Kidney (tissue), 14 donors: ENCODE results near the gene TBX10. TPM values are rescaled to one million over a fixed set of nuclear protein-coding genes. Genes with fewer than 3 reads are reported as not detected.

ENCODE experiments used
- DNase-seq, 5 donors: peaks; one replicate each; pipeline ENCODE4 v3.0.0-alpha.2; 2013 to 2020
- FAIRE-seq: peaks from 2 replicates; lab custom pipeline; 2012; peaks lifted over from hg19 to GRCh38; lab: Jason Lieb, UNC
- H3K27ac ChIP-seq, 2 donors: one replicate each; pipeline ENCODE4 v1.7.0; 2013; ENCODE audit warnings: low read depth in 2 of 2, low read length in 2 of 2, inconsistent platforms in 1 of 2
- H3K27me3 ChIP-seq: one replicate; pipeline ENCODE4 v1.7.1; 2013; ENCODE audit warnings: low read length, inconsistent platforms; ENCODE audit not compliant: control insufficient read depth, insufficient read depth
- H3K36me3 ChIP-seq, 3 donors: one replicate each; pipeline versions ENCODE4 v1.7.0 to v1.7.1; 2013; ENCODE audit warnings: low read length in 3 of 3, control low read depth in 1 of 3, inconsistent platforms in 1 of 3; ENCODE audit not compliant: insufficient read depth in 3 of 3, control insufficient read depth in 2 of 3
- H3K4me1 ChIP-seq, 3 donors: one replicate each; pipeline versions ENCODE4 v1.7.0 to v1.7.1; 2013; ENCODE audit warnings: low read length in 3 of 3, inconsistent platforms in 1 of 3, low read depth in 1 of 3; ENCODE audit not compliant: control insufficient read depth in 2 of 3, insufficient read depth in 2 of 3
- H3K4me3 ChIP-seq, 3 donors: one replicate each; pipeline versions ENCODE4 v1.7.0 to v1.8.1; 2013; ENCODE audit warnings: low read length in 3 of 3, control low read depth in 1 of 3, inconsistent platforms in 1 of 3
- H3K9ac ChIP-seq, 3 donors: one replicate each; pipeline versions ENCODE4 v1.7.0 to v1.7.1; 2013; ENCODE audit warnings: low read length in 3 of 3, control low read depth in 1 of 3, inconsistent platforms in 1 of 3
- H3K9me3 ChIP-seq, 3 donors: one replicate each; pipeline versions ENCODE4 v1.7.0 to v1.7.1; 2013; ENCODE audit warnings: low read length in 3 of 3, control low read depth in 1 of 3, inconsistent platforms in 1 of 3; ENCODE audit not compliant: control insufficient read depth in 2 of 3, insufficient read depth in 1 of 3
- intact Hi-C: fragments of 100-400 bp; cut with DNase I; formaldehyde crosslinking; loops from one replicate; pipeline ENCODE4 v1.11.1; 2022
- polyA plus RNA-seq: library from polyadenylated mRNA; stranded (reverse); fragments of 350-450 nt; fragmentation: Illumina TruSeq; extraction: RNeasy Lipid Tissue Mini Kit (QIAGEN cat#74804); gene quantifications from one replicate; pipeline ENCODE4 v1.2.3, GENCODE V29; 2014; ENCODE audit warnings: low read depth, low replicate concordance; ENCODE audit not compliant: insufficient read depth
- total RNA-seq: library from RNA; stranded (reverse); fragmentation: NEBNext Ultra II Directional; extraction: Animal tissue kit (Norgen Biotek cat#: 25700); gene quantifications from one replicate; pipeline ENCODE4 v1.2.1, GENCODE V29; 2021
- TF ChIP-seq, protein P1 (sequence below): IDR thresholded peaks from 3 replicates; pipeline ENCODE4 v1.5.1; 2012; ENCODE audit warnings: mild to moderate bottlenecking, moderate library complexity, borderline replicate concordance; ENCODE audit not compliant: insufficient read depth; ENCODE audit errors: extremely low read depth
- donor health status: control.
- donor health status: control.
- donor health status: control.
- donor health status: control.
- donor health status: control.
- donor health status: DM: yes; HTN: yes; CAD: no.
- donor health status: Normal renal cell carcinoma (clear cell type).

TBX10 gene
- total and polyA plus RNA-seq, 2 donors from 2014 or later, result not detected

- Histone ChIP-seq H3K4me1 (peaks cover 0 to 9% (median 0%) of the 10 kb centered on the region in 3 donors), H3K36me3 (no peaks in the 10 kb centered on the region), H3K27ac (no peak overlapping the region), H3K27me3 (no peaks in the 10 kb centered on the region), H3K9ac (no peak overlapping the region), H3K4me3 (no peak overlapping the region), H3K9me3 (no peaks in the 10 kb centered on the region)
- DNase-seq, result no peak
- TF ChIP-seq, protein P1, sequence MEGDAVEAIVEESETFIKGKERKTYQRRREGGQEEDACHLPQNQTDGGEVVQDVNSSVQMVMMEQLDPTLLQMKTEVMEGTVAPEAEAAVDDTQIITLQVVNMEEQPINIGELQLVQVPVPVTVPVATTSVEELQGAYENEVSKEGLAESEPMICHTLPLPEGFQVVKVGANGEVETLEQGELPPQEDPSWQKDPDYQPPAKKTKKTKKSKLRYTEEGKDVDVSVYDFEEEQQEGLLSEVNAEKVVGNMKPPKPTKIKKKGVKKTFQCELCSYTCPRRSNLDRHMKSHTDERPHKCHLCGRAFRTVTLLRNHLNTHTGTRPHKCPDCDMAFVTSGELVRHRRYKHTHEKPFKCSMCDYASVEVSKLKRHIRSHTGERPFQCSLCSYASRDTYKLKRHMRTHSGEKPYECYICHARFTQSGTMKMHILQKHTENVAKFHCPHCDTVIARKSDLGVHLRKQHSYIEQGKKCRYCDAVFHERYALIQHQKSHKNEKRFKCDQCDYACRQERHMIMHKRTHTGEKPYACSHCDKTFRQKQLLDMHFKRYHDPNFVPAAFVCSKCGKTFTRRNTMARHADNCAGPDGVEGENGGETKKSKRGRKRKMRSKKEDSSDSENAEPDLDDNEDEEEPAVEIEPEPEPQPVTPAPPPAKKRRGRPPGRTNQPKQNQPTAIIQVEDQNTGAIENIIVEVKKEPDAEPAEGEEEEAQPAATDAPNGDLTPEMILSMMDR, result no peak
- FAIRE-seq, result no peak
- intact Hi-C loops, result no loop called here
Observed at GRCh38 chr11:67673902-67674301, 34.3 kb upstream of the TBX10 start.

- intact Hi-C loops, result no loop called here
Observed at GRCh38 chr11:67673358-67673757, 33.8 kb upstream of the TBX10 start.

DNA sequence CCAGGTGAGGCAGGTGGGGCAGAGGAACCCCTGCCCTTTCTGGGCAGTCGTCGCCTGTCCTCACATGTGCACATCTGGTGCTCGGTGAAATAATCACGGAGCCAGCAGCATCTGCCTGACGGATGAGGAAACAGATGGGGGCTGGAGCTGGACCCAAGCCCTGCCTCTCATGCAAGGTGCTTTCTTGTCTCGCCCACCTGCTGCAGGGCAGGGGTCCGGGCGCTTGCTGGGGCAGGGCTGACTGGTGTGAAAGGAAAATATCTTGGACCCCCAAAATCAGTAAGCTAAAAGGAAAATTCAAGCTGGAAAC is 31.6 kb upstream of the TBX10 start:
- TF ChIP-seq, protein P1, result no peak
- no peaks in the 10 kb centered on the region for H3K9me3 ChIP-seq
- no peak overlapping the region for H3K9ac ChIP-seq
- H3K36me3 ChIP-seq, result no peaks in the 10 kb centered on the region
- DNase-seq, result no peak
- peaks cover 0 to 9% (median 0%) of the 10 kb centered on the region in 3 donors for H3K4me1 ChIP-seq
- H3K4me3 ChIP-seq, result no peak overlapping the region
- no peaks in the 10 kb centered on the region for H3K27me3 ChIP-seq
- no peak for FAIRE-seq
- intact Hi-C loops, result no loop called here
- no peak overlapping the region for H3K27ac ChIP-seq

More at GRCh38 chr11:67673358-67673757, 33.8 kb upstream of the TBX10 start:
- Histone ChIP-seq H3K4me3 (no peak overlapping the region), H3K9me3 (no peaks in the 10 kb centered on the region), H3K27ac (no peak overlapping the region), H3K9ac (no peak overlapping the region), H3K4me1 (peaks cover 0 to 9% (median 0%) of the 10 kb centered on the region in 3 donors), H3K36me3 (no peaks in the 10 kb centered on the region), H3K27me3 (no peaks in the 10 kb centered on the region)
- FAIRE-seq (no peak), DNase-seq (no peak)
- TF ChIP-seq, protein P1, result no peak
